Gastroesophageal sphincter (tissue), 3 donors: ENCODE measurements around the gene COMTD1.

Source experiments
- POLR2AphosphoS5 ChIP-seq: sonication (generic); formaldehyde crosslinking; IDR thresholded peaks from one replicate; pipeline ENCODE4 v1.6.1; 2017; ENCODE audit warnings: antibody characterized with exemption
- TF ChIP-seq, protein P1 (sequence below), 4 experiments: fragments of 200-600 bp in 2 of 4; fragments of 450-650 bp in 2 of 4; sonication (generic) in 1 of 4; IDR thresholded peaks; one replicate each; pipeline ENCODE4 v1.5.1; 2017 to 2019; ENCODE audit warnings: antibody characterized with exemption in 4 of 4, mild to moderate bottlenecking in 2 of 4, moderate library complexity in 2 of 4

DNA sequence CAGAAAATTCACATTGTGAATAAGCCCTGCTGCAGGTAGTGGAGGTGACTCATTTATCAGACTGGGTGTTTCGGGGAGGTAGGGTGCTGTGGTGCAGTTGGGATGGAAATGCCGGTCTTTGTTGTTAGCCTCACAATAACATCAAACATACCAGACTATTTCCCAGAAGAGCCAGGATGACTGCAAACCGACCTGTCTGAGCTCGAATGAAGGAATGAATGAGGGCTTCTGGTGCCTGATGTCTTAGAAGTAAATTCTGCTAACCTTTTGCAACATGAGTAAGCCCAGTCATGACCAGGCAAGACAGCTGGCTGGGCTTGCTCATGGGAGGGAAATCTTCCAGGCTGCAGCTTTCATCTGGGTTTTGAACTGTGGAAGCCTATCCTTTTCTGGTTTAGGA, 27.6 kb downstream of the COMTD1 start:
- TF ChIP-seq, protein P1, sequence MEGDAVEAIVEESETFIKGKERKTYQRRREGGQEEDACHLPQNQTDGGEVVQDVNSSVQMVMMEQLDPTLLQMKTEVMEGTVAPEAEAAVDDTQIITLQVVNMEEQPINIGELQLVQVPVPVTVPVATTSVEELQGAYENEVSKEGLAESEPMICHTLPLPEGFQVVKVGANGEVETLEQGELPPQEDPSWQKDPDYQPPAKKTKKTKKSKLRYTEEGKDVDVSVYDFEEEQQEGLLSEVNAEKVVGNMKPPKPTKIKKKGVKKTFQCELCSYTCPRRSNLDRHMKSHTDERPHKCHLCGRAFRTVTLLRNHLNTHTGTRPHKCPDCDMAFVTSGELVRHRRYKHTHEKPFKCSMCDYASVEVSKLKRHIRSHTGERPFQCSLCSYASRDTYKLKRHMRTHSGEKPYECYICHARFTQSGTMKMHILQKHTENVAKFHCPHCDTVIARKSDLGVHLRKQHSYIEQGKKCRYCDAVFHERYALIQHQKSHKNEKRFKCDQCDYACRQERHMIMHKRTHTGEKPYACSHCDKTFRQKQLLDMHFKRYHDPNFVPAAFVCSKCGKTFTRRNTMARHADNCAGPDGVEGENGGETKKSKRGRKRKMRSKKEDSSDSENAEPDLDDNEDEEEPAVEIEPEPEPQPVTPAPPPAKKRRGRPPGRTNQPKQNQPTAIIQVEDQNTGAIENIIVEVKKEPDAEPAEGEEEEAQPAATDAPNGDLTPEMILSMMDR (IDR thresholded peaks at IDR 0.05) = no peak
- TF ChIP-seq POLR2AphosphoS5 = peak; percentile 75
